Stimulated activated CD8-positive, alpha-beta memory T cell treated with anti-CD3 and anti-CD28 coated beads, Interleukin-4, amount 100 ng/mL, for 4 hours (primary cell): ENCODE results near the gene TDRKH.

Experiments used
- DNase-seq, 2 donors: peaks; one replicate each; pipeline ENCODE4 v3.0.0-alpha.2; 2020; ENCODE audit warnings: low read depth in 2 of 2, low spot score in 1 of 2

Gene TDRKH, protein sequence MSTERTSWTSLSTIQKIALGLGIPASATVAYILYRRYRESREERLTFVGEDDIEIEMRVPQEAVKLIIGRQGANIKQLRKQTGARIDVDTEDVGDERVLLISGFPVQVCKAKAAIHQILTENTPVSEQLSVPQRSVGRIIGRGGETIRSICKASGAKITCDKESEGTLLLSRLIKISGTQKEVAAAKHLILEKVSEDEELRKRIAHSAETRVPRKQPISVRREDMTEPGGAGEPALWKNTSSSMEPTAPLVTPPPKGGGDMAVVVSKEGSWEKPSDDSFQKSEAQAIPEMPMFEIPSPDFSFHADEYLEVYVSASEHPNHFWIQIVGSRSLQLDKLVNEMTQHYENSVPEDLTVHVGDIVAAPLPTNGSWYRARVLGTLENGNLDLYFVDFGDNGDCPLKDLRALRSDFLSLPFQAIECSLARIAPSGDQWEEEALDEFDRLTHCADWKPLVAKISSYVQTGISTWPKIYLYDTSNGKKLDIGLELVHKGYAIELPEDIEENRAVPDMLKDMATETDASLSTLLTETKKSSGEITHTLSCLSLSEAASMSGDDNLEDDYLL

DNA sequence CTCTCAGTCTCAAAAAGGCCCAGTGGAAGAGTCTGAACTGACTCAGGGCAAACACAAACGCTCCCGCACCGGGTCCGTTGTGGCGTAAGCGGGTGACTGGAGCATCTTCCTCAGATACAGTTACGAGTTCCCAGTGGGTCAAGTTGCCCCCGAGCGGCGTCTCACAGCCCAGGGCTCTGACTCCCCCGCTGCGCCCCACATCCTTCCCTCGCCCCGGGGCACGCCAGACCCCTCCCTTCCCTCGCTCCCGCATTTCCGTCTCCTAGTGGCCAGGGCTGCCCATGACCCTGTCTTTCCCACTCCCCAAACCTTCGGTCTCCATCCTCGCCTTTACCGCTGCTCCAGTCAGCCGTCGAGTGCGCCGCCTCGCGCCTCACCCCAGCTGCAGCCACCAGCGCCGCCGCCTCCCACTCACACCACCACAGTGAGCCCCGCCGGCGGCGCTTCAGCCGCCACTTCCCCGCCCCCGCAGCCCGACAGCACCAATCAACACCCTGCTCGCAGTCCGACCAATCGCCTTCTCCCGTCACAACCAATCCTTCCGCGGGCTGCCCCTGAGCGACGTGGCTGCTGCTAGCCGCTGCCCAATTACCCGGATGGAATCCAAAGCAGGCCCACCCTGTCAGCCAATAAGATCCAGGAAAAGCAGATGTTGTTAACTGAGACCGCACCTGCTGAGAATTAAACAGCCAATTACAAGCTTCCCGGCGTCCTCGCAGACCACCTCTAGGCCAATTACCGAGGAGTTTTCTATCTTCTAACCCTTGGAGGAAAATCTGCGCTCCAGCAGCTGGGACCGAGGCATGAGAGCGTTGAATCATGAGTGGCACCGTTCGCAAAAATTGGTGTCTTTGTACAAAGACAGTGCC is at the start of gene TDRKH:
Gene TDRKH (minus strand): TSS at position 430 of the 869 bp plus-strand sequence. CDS start 7,478 bp downstream, outside the sequence.
- peak; percentile 96 to 99 for DNase-seq

DNA sequence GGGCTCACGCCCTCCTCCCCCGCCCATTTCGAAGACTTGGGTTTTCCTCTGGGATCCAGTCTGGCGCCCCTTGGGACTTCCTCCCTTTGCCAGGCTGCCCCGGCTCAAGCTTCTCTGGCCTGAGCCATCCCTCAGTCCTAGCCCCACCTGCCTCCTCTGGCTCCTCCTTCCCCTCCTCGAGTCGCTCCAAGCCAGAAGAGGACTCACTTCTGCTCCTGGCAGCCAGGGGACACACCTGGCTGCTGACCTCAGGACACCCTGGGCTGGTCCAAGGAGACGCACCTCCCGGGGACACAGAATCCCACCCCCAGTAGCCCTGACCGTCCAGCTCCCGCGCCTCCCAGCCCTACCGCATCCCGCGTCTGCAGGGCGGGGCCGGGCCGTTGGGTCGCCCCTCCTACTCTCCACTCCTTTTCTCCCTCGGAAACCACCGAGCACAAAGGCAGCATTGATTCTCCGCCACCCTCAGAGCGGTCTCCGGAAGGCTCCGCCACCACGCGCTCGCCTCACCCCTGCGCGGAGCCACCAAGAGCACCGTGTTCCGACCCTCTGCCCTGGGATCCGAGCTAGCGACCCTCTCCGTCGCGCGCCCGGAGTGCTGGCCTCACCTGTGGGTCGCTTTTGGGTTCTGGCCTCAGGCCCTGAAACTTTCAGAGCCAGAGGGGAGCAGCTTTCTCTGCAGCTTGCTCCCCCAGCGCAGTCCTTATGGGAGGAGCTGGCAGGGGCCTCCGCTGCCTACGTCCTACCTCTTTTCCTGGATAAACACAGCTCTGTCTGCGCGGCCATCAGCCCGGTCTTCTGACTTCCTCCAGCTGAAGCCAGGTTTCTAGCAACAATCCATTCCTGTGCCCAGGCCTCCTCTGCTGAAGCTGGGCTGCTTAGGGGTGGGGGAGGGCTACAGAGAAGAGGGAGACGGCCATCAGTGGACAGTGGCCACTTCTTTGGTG is 49.4 kb upstream of the TDRKH start, which contains the start of gene C2CD4D:
Gene C2CD4D (minus strand): TSS at position 364 of the 947 bp plus-strand sequence. CDS start 831 bp downstream, outside the sequence.
- DNase-seq: peak in 1 of 2 donors; percentile 36

DNA sequence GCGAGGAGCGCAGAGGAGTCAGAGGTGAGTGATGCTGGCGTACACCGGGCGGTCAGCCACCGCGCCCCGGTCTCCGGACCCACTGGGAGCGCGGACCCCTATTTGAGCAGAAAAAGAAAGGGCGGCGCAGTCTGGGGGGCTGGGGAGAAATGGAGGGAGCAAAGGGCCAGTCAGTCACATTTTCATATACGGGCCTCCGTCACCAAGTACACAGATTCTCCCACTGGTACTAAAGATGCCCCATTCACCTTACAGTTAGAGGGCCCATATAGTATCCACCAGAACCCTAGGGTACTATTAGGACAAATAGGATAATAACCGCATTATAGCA is 48.7 kb upstream of the TDRKH start:
- no peak for DNase-seq

DNA sequence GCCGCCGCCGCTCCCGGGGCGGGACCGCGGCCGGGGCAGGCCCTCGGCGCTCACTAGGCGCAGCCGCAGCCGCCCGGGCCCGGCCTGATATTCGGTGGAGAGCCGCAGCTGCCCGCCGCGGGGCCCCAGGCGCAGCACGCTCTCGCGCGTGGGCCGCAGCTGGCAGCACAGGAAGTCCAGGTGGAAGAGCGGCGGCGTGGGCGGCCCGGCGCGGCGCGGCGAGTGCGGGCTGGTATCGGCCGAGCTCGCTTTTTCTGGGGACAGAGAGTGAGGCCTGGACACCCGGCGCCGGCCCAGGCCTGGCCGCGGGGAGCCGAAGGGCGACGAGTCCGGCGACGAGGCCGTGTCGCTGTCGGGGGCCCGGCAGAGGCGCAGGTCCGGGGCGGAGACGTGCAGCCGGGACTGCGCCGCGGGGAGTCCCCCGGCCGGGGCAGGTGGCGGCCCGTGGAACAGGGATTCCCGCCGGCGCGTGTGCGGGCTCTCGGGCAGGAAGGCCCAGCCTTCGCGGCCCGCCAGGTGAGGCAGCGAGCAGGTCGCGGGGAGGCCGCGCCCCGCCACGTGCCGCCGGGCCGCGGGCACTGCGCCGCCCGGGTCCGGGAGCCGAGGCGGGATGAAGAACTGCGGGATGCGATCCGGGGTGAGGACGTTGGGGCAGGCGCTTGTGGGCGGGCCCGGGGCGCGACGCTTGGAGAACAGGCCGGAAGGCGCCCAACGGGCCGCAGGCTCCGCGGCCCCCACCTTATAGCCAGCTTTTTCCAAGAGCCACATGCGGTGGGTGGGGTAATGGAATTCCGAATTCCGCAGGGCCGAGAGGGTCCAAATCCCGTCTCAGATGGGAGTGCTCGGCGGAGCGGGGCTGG is 48.2 kb upstream of the TDRKH start:
- DNase-seq: no peak

DNA sequence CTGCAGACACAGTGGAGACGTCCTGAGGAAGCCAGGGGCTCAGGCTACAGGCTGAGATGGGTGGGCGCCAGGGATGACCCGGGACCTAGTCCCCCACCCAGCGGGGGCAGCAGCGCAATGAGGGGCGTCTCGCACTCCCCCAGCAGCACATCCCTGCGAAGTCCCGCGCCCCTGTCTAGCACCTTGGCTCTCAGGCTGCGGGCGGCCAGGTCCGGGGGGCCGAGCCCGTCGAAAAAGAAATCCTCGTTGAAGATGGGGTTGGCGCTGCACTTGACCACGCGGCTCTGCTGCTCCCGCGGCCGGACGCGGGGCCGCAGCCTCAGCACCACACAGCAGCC is 47.6 kb upstream of the TDRKH start:
- no peak for DNase-seq

DNA sequence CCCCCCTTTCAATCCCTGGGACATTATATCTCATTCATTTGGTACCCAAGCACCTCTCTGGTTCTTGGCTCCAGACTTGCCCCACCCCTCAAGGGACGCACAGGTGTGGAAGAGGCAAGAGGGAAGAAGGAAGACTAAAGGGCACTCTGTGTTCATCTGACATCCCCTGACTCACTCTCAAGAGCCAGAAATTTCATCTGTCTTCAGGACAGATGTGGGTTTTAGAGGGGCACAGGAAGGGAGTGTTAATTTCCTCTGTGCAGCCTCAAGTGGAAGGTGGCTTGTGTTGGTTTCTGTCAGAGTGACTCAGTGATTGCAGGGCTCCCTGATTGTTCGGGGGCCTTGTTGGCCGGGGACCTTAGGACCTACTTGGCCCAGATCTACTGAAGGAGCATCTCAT is 46.9 kb upstream of the TDRKH start:
- DNase-seq: no peak

DNA sequence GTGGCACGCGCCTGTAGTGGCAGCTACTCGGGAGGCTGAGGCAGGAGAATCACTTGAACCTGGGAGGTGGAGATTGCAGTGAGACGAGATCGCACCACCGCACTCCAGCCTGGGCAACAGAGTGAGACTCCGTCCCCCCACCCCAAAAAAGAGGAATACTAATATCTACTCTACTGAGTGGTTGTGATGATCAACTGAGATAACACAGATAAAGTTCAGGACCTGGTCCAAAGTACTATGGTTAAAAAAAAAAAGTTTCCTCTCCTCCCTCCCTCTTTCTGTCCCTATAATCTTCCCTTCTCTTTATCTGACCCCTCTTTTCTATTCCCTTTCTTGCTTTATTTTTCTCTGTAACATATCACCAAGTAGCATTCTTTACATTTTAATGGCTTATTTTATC is 45.3 kb upstream of the TDRKH start:
- DNase-seq: no peak

DNA sequence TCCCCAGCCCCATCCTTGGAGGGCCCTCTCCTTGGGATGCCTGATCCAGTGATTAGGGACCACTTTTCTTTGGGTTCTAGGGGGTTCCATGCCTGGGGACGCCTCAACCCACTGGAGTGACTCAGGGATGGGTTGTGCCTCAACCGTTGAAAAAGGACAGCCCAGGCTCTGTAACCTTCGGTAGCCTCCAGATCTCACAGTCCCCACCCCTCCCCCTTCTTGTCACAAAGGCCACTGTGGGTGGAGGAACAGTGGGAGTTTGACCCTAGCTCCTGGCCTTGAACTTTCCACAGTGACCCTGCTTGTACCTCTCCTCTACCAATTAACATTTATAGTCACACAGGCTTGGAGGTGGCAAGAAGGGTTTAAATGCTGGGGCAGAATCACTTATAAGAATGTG is 43.9 kb upstream of the TDRKH start:
- no peak for DNase-seq

DNA sequence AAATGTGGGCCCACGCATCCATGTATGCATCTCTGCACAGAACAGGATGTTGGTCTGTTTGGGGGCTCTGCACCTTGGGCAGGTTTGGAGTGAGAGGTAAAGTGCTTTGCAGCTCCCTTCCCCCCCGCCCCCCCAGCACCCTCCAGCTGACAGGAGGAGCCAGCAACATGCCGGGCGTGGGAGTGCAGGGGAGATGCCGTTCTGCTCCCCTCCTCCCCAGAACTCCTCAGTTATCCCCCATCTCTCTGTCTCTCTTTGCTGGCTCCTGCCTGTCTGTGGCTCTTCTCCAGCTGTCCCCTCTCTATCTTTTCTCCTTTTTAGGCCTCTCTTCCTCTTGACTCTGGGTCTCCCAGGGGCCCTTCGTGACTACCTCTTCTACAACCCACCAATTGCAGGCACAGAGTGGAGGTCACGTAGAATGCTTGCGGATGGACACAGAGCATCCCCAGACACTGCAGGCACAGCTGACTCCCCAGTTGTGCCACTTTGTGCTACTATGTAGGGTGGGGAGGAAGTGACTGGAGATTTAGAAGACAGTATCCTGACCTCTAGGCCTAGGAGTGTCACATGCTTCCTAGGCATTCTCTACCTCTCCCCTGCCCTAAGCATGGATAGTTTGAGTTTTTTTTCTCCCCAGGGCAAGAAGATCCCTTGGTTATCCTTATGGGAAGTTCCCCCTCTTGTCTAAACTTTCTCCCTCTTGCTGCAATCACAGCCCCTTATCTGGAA is 43.0 kb upstream of the TDRKH start:
- no peak for DNase-seq

DNA sequence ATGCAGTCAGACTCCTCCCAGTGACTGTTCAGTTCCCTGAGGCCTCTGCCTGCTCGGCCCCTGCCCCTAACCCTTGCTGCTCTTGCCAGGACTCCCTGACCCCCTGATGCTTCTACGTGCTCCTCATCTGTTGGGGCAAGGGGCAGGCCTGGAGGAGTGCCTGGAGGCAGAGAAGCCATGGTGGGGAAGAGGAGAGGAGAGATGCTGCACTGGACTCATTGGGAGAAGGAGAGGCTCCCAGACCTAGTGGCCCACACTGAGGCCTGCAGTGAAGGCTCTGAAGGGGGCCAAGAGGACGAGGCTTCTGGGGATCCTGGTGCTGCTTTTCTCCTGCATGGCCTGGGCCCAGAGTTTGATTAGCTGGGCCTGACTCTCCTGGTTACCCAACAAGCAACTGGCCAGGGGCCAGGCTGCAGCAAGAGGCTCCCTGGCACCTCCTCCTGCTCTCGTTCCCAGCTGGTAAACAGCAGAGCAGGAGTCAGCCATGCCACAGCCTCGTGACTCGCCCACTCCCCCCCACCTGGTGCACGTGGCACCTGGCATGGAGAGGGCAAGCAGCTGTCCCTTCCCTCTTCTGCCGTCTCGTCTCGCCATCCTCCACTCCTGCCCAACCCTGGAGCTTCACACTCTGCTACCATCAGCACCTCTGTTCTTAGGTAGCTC is 42.1 kb upstream of the TDRKH start:
- DNase-seq: no peak

DNA sequence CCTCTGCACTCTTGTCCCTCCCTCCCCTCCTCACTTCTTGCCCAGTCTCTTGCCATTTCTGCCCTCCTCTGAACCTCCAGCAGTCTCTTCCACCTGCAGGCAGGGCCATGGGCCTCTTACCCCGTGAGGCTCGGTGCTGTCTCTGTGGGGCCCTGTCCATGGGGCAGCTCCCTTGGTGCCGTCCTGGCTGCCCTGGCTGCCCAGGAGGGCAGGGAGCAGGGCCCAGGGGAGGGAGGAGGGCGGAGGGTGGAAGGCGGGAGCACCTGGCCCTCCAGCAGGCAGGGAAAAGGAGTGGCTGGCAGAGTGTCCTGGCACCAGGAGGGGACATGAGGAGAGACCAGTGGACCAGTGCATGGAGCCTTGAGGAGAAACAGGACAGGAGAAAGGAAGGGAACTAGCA is 41.3 kb upstream of the TDRKH start, which contains the start of gene RORC:
Gene RORC (minus strand): TSS at position 198 of the 400 bp plus-strand sequence. CDS start 38 bp downstream, at position 160.
- DNase-seq: no peak

DNA sequence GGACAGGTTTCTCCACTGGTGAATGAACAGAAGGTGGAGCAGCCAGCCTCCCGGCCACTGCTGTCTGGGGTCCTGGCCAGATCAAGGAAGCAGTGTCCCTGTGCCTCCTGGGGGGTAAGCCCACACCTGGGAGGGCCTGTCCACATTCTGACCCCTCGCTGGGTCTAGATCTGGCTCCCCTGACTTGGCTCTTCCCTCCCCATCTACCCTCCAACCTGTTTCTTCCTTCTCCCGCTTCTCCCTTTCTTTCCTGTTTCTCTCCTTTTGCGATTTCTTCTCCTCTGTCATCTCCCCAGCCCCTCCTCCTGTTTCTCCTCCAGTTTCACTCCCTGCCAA is 40.9 kb upstream of the TDRKH start:
- no peak for DNase-seq

DNA sequence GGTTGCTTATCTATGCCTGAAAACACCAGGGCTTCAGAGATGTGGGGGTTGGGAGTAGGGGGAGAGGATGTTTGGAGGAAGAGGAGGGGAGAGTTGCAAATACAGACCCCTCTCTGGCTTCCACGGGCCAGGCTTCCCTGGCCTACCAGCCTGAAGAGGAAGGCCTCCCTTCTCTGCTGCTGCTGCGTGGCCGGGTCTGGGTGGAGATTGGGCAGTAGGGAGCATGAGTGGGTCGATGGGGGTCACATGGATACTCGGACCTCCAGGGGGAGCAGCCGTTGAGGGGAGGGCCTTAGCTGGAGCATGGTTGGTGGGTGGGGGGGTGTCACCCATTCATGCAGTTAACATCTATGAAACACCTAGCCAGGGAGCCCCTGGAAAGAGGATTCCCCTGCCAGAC is 39.8 kb upstream of the TDRKH start:
- no peak for DNase-seq

DNA sequence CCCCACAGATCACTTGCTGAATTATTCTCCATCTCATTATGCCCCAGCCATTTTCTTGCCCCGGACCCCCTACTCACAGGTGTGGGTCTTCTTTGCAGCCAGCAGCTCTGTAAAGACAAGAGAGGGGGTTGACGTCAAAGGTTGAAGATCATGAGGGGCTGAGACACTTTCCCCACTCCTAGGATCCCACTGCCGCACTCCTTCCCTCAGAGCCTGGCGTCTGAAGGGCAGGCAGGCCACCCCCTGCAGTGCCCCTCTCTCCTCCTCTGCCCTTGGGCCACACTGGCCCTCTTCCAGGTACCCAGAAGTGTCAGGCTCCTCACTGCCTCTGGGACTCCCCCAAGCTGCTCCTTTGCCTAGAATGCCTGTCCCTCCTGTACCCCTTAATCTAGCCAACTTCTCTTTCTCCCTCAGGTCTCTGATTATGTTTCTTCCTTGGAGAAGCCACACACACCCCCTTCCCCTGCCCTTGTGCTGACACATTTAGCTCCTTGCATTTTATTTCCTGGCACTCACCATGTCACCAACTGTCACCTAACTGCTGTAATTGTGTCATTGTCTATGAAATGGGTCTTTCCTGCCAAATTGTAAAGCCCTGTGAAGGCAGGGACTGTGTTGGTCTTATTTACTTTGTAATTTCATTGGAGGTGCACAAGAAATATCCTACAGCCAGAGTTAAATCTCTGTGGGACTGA is 39.2 kb upstream of the TDRKH start:
- no peak for DNase-seq

DNA sequence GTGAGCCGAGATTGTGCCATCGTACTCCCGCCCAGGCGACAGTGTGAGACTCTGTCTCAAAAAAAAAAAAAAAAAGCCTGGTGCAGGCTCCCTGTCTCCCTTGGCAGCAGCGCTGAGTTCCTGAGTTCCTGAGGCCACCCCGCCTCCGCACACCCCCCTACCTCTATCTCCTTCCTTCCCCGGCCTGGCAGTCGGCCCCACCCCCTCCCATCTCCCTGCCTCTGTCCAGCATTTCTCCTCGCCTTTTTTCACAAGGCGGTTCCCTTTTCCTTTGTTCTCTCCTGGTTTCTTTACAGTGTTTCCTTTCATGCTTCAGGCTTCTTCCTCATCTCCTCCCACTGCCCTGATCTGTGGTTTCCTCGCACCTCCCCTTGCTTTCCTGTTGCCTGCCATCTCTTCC is 38.6 kb upstream of the TDRKH start:
- no peak for DNase-seq

DNA sequence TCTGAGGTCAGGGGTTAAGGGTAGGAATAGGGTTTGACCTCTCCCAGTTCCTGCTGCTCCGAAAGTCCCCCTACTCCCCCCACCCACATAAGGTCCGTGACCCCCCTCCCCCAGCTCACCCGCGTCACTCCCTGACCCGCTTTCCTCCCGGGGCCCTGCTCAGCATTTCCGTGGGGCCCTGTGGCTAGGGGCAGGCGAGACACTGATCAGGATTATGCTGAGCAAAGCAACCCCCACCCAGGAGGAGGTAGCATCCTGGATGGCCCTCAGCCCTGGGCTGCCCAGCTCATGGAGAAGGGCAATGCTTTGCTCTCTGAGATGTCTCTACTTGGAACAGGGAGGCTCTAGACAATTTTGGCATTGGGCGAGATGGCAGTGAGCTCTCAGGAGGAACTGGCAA is 37.6 kb upstream of the TDRKH start:
- DNase-seq: no peak

DNA sequence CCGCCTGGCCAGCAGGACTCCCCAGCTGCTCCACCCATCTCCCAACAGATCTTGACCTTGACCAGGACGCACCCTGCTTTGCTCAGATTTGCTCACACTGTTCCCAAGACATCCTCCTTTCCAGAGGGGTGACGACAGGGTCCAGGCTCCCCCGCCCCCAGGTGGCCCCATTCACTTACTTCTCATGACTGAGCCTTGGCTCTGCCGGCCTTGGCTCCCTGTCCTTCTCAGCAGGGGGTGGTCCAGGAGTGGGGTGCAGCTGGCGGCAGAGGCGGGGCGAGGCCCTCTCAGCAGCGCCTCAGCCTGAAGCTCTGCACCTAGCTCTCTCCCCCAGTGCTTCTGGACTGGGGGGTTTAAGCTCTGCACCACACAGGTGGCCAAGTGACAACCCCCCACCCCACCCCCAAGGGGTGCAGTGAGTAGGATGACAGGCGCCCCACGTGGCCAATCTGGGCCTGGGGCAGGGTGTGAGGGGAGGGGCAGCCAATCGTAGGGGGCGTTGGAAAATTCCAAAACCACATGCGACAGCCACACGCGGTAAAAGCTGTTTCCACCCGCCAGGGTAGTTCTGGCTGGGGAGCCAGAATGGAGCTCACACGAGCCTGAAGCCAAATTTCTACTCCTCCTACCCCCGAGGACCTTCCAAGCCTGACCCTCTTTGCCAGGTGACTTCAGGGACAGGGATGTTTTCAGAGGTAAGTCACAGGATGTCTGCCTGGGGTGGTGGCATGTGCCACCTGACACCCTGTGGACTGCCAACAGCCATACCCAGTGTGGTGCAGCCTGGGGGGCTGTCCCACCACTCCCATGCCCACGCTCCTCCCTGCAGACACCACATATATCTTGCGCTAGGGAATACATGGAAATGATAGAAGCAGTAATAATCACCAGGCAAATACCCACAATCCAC is 35.7 kb upstream of the TDRKH start:
- peak in 1 of 2 donors; percentile 38 for DNase-seq
